T47D (cell line): Measurements from ENCODE around the gene ADARB1.

Experiments
- DNase-seq, 2 experiments: peaks; one replicate each; pipeline versions ENCODE4 v3.0.0 to v3.0.0-alpha.2; 2011 to 2012; ENCODE audit warnings: low read depth in 1 of 2, low spot score in 1 of 2
- JUND ChIP-seq: IDR thresholded peaks from 2 replicates; pipeline ENCODE4 v1.6.1; 2012; ENCODE audit warnings: low read depth
- in situ Hi-C: cut with HindIII; loops from 2 replicates; pipeline ENCODE4 v1.10.0; 2016; ENCODE audit warnings: low sequenced_read_pairs, low pct_unique_long_range_greater_than_20kb

Gene ADARB1

DNA sequence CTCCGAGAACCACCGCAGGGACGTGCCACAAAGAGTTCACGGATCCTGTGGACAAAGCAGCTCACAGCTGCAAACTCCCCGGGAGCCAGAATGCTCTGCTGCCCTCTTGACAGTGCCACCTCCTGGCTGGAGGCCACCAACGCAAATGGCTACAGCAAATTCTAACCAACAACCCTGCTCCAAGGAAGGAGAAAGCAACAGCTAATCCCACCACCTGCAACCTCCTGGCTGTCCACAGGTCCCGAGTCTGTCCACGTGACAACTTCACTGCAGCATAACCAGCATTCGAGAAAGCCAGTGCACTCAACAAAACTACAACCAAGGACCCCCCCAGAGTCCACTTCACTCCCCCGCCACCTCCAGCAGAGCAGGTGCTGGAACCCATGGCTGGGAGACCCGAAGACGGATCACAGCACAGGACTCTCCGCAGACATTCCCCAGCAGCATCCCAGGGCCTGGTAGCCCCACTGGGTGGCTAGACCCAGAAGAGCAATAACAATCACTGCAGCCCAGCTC, 196.0 kb downstream of the ADARB1 start:
- DNase-seq = peak in 1 of 2 experiments; percentile 66
- in situ Hi-C loops = no loop called here
- no peak for TF ChIP-seq JUND
